GM19397 (cell line): ENCODE measurements around the gene TRDMT1.

ENCODE experiments used
- ATAC-seq: cut with Tn5 transposase; IDR thresholded peaks from one replicate; pipeline ENCODE4 v1.9.1; 2021; ENCODE audit warnings: mild to moderate bottlenecking, moderate library complexity; ENCODE audit not compliant: unreplicated experiment

The TRDMT1 gene

DNA sequence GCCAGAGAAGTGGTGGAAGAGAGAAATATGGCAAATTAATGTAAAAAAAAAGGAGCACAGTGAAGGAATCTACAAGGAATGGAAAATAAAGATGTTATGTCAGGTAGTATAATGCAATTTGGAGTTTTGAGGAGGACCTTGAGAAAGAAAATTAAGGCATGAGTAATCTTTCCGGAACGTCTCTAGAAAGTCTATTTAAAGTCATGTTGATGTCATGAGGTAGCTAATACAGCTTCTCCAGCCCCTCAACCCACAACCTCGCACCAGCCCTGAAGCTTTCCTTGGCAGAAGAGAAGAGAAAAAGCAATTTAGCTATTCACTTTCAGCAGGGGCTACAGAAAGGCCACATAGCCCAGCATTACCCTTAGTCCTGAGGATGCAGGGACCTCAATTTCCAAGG is 22.5 kb downstream of the TRDMT1 start:
- ATAC-seq = no peak

DNA sequence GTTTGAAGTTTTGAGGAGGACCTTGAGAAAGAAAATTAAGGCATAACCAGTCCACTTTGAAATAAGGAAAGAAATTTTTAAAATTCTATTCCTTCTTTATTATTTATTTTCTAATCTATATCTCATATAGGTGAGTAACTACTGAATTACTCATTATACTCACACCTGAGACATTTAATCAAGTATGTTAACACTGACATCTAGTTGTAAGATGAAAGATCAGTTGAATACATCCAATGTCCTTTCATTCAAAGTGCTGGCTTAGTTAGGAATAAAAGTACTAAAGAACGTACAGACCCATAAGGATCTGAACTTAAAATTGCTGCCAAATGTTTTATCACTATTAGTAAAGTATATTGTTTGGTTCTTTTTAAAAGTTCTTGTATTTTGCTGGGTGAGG is 23.5 kb downstream of the TRDMT1 start:
- no peak for ATAC-seq

DNA sequence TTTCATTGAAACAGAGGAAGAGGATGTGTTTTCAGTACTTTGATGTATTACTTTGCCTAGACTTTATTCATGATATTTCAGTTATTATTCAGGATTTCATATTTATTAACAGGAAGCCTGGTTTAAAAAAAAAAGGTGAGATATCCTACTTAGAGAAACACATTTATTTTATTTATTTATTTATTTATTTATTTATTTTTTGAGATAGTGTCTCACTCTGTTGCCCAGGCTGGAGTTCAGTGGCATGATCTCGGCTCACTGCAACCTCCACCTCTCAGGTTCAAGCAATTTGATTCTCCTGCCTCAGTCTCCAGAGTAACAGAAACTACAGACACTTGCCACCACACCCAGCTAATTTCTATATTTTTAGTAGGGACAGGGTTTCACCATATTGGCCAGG is 24.5 kb downstream of the TRDMT1 start:
- no peak for ATAC-seq

DNA sequence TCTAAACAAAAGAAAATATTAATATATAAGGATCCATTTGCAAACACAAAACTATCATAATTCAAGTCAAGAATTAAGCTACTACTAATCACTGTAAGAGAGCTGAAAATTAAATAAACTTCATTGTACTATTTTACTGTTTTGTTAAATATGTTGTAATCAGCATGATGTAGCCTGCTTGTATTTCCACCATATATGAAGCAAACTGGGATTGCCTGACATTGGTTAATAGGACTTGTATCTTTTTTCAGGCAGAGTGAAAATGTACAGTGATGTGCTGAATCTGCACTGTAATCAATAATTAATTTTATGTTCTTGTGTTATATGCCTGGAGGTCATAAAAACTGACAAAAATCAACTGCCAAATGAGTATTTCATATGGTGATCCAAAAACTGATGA is 25.4 kb downstream of the TRDMT1 start:
- no peak for ATAC-seq

DNA sequence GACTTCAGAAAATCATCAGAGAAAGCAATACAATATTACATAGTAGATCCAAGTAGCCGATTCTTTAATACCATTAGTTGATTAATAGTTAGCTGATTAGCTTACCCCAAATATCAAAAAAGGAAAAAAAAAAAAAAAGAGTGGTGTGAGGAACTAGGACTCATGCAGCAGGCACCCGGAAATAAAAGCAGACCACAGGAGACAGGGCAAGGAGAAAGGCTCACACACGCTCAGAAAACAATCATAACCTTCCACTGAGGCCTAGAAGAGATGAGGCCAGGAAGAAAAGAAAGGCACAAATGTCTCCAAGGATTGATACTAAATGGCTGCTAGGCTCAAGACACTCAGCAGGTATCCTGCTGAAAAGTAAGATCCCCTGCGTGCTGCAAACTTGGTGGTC is 25.9 kb downstream of the TRDMT1 start:
- no peak for ATAC-seq

DNA sequence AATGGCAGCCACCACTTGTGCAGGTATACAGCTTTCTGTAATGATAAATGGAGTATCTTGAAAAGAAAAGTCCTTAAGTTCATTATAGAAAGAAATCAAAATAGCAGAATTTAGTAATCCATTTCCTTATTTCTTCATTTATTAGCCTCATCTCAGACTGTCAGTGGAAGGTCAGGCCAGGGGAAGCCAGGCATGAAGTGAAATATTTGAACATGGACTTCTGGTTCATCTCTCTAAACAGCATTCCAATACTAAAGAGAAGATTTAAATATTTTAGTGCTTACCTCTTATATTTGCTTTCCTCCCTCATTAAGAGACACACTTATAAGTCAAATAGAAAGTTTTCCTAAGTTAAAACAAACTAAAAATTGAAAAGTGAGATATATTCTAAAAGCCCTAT is 26.8 kb downstream of the TRDMT1 start:
- no peak for ATAC-seq

DNA sequence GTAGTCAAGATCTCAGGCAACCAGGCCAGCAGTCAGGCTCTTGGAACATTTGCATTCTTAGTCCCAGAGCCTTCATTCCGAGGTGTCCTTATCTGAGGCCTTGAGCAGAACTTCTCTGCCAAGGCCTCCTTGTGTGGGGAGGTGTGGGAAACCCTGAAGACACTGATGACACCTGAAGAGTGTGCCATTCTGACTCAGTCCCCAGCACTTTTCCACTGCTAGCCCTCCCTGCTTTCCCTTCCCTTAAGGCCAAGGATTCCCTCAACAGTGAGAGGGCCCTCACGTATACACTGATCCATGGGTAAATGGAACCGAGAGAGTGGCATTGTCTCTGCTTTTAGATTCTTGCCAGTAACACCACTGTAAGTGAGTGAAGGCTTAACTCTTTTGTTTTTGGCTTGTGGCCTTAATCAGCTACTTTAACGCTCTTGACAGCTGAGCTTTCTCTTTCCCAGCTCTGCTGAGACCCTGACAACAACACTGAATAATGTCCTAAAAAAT is 30.3 kb downstream of the TRDMT1 start:
- ATAC-seq = no peak

DNA sequence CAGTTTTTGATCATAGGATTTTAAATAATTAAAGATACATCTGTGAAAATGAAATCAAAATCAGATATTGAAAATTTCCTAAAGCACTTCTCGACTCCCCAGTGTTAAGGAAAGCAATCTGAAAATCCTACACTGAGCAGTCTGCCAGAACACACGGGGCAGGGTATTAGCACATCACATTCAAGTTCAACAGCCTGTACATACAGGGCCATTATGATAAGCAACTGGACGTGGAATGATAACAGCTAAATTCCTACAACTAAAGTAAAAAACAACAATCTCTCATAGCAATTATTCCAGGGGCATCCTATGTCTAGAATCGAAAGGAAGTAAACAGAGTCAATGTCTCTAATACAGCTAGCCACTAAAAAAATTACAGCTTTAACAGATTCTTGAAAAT is 31.7 kb downstream of the TRDMT1 start:
- ATAC-seq = no peak

DNA sequence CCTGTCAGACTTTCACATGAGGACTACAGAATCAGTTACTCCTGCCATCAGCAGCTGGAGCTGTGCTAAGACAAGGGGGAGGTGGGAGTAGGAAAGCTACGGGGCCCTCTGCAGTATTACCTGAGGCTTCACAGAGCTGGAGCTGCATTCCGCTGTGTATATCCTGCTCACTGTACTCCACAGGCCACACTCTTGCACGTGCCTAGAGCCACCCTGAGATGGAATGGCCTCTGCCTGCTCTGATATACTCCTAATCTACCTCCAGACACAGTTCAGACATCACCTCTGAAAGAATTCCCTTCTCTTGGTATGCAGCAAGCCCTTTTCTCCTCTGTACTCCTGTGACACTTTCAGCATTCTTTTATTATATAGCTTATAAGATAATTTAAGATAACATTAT is 34.8 kb downstream of the TRDMT1 start:
- no peak for ATAC-seq

DNA sequence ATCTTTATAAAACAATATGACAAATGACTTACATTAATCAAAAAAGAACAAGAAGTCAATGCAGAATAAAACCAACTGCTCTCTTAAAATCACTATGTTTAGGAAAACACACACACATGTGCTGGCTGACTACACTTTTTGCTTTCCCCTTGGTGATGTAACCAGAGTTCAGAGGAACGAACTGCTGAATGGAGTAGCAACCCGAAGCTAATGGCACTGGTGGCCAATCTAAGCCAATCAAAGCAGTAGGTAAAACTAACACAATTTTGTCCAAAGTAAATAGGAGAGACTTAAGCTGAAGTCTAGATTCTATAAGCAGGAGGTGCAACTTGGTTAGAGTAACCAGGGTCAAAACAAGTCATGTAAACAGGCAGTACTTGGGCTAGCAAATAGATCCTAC is 38.6 kb downstream of the TRDMT1 start:
- no peak for ATAC-seq

DNA sequence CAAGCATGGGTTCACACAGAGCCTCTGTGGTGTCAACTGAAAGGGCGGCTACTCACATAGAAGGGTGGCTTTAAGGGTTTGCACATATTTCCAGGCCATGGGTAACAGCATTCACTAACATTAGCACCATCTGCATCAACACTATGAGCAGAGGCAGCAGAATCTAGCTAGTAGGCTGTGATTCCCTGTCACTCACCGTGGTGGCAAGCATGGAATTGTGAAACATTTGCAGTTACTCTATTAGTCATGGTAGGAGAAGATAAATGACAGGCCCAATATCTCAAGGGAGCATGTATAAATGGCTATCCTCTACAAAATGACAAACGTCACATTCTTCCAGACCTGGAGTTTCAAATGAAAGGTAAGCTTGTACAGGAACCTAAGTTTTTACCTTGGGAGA is 39.7 kb downstream of the TRDMT1 start:
- no peak for ATAC-seq

DNA sequence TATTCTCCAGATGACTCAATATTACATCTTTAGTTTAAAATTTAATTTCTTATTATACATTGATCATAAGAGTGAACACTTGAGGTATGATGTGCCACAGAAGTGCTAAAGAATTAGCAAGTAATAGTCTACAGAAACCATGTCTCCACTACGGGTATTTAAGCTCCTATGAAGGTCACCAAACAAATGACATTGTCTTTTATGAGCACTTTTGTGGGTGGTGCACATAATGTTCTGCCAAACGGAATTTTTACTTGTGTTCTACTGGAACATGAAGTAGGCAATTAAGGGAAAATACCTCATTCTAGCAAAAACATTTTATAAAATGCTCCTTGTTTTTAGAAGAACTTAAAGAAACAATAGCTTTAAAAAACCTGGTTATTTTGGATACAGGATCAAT is 44.4 kb downstream of the TRDMT1 start:
- no peak for ATAC-seq

DNA sequence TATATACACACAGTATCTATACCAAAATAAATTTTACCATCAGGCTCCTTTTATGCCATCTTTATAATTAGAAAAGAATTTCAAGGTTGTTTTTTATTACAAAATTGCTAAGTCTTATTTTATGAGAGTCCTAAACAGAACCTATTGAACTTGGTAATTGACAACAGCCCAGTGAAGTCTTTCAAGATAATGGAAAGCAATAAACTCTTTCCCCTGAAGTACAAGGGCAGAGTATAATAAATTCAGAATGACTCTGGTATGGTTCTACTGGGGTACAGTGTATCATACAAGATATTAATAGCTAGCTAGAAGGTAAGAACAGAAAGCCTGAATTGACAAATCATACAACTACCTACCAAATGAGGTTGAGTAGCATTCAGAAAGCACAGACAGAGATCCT is 45.6 kb downstream of the TRDMT1 start:
- no peak for ATAC-seq

DNA sequence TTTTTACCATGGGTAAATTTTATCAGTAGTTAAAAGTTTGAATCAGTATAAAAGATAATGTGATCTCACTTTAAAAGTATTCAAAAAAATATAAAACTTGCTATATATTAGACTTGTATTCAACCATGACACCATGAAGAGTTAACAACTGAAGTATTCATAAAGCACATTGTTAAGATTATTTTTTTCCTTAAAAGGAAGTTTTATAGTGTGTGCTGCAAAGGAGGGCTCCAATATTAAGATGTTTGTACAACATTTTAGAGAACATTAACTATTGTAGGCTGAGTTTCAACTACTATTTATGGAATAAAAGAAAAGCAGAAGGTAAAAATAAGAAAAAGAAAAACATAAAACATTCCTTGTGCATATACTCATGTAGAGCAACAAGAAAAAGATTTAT is 47.4 kb downstream of the TRDMT1 start:
- no peak for ATAC-seq

DNA sequence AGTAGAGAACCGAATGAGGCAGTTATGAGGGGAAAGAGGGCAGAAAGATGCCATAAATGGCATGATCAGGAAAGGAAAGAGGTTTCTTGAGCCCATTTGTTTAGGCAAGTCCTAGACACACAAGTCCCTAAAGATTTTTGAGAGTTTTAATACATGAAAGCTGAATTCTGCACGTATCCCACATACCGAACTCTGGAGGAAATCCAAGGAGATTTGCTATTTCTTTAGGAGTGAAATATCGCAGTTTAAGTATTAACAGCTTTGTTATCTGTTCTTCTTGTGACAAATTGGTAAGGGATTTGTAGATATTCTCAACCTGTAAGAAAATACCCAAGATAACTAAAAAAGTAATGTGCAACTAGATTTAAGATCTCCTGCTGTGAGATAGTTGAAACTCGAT is 48.2 kb downstream of the TRDMT1 start:
- ATAC-seq = no peak

DNA sequence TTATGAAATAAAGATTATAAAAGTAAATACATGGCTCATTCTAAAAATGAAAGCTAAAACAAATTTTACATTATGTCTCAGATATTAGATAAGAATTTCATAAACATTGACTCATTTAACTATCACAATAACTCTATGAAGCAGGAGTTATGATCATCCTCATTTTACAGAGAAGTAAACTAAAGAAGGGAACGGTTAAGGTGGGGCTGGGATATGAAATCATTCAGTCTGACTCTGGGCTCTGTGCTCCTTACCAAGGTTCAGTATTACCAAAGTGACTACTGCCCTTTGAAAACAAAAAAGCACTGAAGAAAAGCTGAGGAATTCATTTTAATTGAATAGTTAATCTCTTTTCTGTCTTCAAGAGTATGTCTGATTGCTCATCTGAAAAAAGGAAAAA is 49.8 kb downstream of the TRDMT1 start:
- ATAC-seq = no peak

DNA sequence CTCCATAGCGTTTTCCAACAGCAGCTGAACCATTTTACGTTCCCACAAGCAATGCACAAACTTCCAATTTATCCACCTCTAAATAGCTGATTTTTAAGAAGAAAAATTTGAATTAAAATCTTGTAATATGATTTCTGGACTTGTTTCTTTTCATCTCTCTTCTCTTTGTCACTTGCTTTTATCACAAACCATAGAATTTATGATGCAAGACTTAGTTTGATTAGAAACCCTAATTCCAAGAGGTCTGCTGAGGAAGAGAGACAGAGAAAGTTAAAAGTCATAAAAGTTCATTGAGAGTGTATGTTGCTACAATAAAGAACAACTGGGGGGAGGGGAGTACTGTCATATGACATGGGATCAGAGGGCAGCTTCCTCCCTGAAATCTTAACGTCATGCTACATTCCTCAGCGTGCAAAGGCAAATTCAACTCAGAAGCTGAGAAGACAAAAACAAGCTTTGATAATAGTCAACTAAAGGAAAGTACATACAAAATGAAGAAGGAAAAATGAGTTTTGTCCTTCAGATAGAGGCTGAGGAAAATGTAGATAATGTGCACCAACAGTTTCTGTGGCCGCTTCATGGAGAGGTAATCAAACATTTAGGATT is 53.5 kb downstream of the TRDMT1 start:
- ATAC-seq = no peak

DNA sequence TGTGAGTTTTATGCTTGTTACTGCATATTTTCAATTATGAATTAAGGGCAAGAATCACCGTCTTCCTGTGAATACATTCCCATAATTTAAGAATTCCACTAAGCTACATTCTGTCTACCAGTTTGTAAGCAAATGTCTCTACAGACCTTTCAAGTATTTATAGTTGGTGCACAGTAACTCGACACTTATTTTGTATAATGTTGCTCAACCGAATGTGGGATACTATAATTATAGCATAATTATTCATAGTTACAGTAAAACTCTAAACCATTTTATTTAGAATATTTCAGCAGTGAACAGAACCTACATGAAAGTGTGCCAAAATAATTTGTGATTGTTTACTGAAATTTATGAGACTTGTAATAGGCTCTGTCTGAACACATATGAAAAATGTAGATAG is 54.6 kb downstream of the TRDMT1 start:
- no peak for ATAC-seq

DNA sequence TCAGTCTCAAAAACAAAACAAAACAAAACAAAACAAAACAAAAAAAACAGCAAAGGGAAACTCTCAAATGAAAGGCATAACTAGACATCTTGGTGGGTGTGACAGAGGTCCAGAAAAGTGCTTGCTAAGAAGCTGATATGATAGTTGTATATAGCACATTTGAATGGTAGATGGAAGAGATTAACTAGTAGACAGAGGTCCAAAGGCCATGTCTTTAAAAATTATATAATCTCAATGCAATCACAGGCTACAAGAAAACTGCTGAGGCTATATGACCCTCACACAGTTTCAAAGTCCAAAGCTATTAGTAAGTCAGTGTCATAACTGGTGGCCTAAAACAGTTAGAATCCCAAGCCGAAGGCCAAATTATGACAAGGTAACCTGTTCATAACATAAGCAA is 56.2 kb downstream of the TRDMT1 start:
- no peak for ATAC-seq

DNA sequence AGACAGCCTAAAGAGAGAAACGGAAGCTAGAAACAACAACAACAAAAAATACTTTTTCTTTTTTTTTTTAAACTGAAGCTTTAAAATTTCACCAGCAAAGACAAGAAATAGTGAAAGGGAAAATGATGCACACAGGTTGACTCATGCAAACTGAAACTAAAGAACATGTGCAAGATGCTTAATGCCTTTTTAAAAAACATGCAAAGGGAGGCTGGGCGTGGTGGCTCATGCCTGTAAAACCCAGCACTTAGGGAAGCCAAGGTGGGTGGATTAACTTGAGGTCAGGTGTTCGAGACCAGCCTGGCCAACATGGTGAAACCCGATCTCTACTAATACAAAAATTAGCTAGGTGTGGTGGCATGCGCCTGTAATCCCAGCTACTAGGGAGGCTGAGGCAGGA is 56.7 kb downstream of the TRDMT1 start:
- no peak for ATAC-seq

DNA sequence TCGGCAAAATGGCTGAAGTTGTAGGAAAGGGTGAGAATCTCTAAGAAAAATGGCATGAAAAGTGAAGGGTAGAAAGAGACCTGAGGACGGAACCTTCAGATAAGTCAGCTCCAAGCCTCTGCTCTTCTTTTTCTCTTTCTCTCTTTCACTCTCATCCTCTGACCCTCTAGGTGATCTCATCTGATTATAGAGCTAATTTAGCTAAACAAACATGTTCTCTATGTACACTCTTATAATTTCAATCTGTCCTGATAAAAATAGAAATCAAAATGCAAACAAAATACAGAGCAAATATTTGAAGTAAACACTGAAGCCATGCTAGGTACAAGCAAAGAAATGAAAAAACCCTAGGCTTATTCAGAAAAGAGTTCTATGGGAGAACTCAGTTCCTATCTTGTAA is 57.4 kb downstream of the TRDMT1 start:
- no peak for ATAC-seq

DNA sequence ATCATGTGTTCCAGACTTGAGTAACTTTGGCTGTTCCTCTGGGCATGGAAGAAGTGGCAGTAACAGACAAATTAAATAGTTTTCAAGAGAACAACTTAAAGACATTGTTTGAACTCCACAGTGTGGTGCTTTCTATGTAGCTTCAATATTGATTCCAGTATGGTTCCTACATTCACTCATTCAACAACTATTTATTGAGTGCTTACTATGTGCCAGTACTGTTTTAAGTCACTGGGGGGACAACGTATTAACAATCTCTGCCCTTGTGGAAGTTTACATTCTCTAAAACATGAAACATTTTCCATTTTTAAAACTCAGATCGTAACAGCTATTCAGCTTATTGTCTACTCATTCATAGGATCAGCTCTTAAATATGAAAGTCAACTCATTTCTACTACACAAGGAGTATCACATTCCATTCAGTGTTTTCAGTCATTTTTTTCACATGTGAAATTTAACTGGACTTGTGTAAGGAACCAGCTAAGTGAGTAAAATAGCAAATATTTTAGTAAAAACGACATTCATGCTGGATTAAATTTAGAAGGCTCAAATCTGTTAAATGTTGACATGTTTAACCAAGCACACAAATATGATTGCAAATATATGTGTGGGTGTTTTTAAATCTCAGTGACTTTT is 58.3 kb downstream of the TRDMT1 start:
- no peak for ATAC-seq
